Stimulated activated naive CD4-positive, alpha-beta T cell (primary cell): ENCODE results near the gene HP1BP3.
"Not testable (repeated sequence)": the region's sequence is repeated elsewhere in the genome, so short reads cannot be mapped to it uniquely, and the experiment has no call there.

Experiments
- DNase-seq, 6 experiments: peaks; one replicate each; lab custom pipeline; 2025; lab: John Stamatoyannopoulos, UW

HP1BP3 gene

GRCh38 chr1:20787029-20787839 is at the start of gene HP1BP3:
TSS of gene HP1BP3 (minus strand) at chr1:20787307. CDS start at chr1:20780440, 6,867 bp downstream.
- peak; percentile 74 to 97 (median 88) for DNase-seq

- no peak for DNase-seq
Measured at GRCh38 chr1:20836230-20836629, 49.1 kb upstream of the HP1BP3 start.

- DNase-seq, result no peak
Measured at GRCh38 chr1:20834780-20835179, 47.7 kb upstream of the HP1BP3 start.

- no peak for DNase-seq
Measured at GRCh38 chr1:20834192-20834591, 47.1 kb upstream of the HP1BP3 start.

GRCh38 chr1:20830378-20830777 is 43.3 kb upstream of the HP1BP3 start:
- DNase-seq, result no peak

- DNase-seq, result no peak
Measured at GRCh38 chr1:20829946-20830345, 42.8 kb upstream of the HP1BP3 start.

- no peak for DNase-seq
Measured at GRCh38 chr1:20829531-20829930, 42.4 kb upstream of the HP1BP3 start.

GRCh38 chr1:20823845-20824244 is 36.7 kb upstream of the HP1BP3 start:
- DNase-seq, result no peak

GRCh38 chr1:20821466-20821865 is 34.4 kb upstream of the HP1BP3 start:
- DNase-seq, result no peak

GRCh38 chr1:20819818-20820217 is 32.7 kb upstream of the HP1BP3 start:
- DNase-seq, result no peak

- DNase-seq, result no peak
Measured at GRCh38 chr1:20814534-20814871, 27.4 kb upstream of the HP1BP3 start.

- DNase-seq, result no peak
Measured at GRCh38 chr1:20811916-20812315, 24.8 kb upstream of the HP1BP3 start.

- DNase-seq, result no peak
Measured at GRCh38 chr1:20793236-20793635, 6.1 kb upstream of the HP1BP3 start.

GRCh38 chr1:20792196-20792595 is 5.1 kb upstream of the HP1BP3 start:
- no peak for DNase-seq

- no peak for DNase-seq
Measured at GRCh38 chr1:20790785-20791184, 3.7 kb upstream of the HP1BP3 start.

- not testable (repeated sequence) for DNase-seq
Measured at GRCh38 chr1:20789598-20789997, 2.5 kb upstream of the HP1BP3 start.

GRCh38 chr1:20787840-20788795 is 1.0 kb upstream of the HP1BP3 start:
- no peak for DNase-seq

GRCh38 chr1:20786253-20787028 is 666 bp downstream of the HP1BP3 start:
- peak; percentile 92 to 99 (median 92) for DNase-seq

GRCh38 chr1:20785907-20786252 is 1.2 kb downstream of the HP1BP3 start:
- DNase-seq, result peak in 1 of 6 experiments; percentile 36

GRCh38 chr1:20775700-20776099 is 11.4 kb downstream of the HP1BP3 start:
- no peak for DNase-seq

GRCh38 chr1:20771780-20772179 is 15.3 kb downstream of the HP1BP3 start:
- no peak for DNase-seq
